Progenitor cell of endocrine pancreas (in vitro differentiated cells): Measurements from ENCODE around the gene DPP10. TPM values are rescaled to one million over a fixed set of nuclear protein-coding genes. Genes with fewer than 3 reads are reported as not detected.

Experiments
- DNase-seq: peaks from one replicate; pipeline ENCODE4 v3.0.0; 2021; ENCODE audit warnings: low spot score; ENCODE audit not compliant: unreplicated experiment
- H3K27ac Mint-ChIP-seq: 2 replicates; pipeline ENCODE4 v1.8.0; 2021; ENCODE audit warnings: mild to moderate bottlenecking, moderate library complexity, mixed read lengths
- H3K27me3 Mint-ChIP-seq: 2 replicates; pipeline ENCODE4 v1.8.0; 2021; ENCODE audit warnings: mixed read lengths
- H3K36me3 Mint-ChIP-seq: 2 replicates; pipeline ENCODE4 v1.8.0; 2022; ENCODE audit warnings: mixed read lengths; ENCODE audit not compliant: insufficient read depth
- H3K4me1 Mint-ChIP-seq: 2 replicates; pipeline ENCODE4 v1.8.0; 2021; ENCODE audit warnings: low read depth, mixed read lengths
- H3K4me3 Mint-ChIP-seq: 2 replicates; pipeline ENCODE4 v1.8.0; 2021; ENCODE audit warnings: low read depth, mild to moderate bottlenecking, moderate library complexity, mixed read lengths
- H3K9me3 Mint-ChIP-seq: 2 replicates; pipeline ENCODE4 v1.8.0; 2021; ENCODE audit warnings: low read depth, mixed read lengths
- total RNA-seq: library from RNA; stranded (reverse); gene quantifications from 2 replicates; pipeline ENCODE4 v1.2.1, GENCODE V29; 2021
- TF ChIP-seq, protein P1 (sequence below): fragments of 200-600 bp; sonication (generic); IDR thresholded peaks from one replicate; pipeline ENCODE4 v1.5.0; 2021; ENCODE audit warnings: antibody characterized with exemption, mild to moderate bottlenecking; ENCODE audit not compliant: unreplicated experiment

Gene DPP10
- total RNA-seq, 1 donor from 2014 or later: 44.6 TPM

DNA sequence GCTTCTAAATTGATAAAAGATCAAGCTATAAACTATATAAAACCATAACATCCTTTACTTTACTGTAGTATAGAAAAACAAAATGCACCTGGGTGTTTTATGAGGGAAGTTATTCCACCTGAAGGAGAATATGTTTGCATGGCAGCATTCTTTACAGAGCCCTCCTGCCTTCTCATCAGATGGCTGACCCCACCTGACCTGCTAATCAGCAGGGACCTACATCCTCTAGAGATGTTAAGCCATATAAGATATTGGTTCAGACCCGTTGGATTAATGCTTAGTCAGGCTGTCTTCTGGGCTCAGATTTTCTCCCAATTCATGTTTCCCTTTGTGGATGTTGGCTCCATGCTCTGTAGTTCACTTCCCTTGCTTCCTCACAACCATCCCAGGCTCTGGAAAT is 414.8 kb downstream of the DPP10 start:
- Mint-ChIP-seq H3K9me3 (no peaks in the 10 kb centered on the region), H3K4me1 (no peaks in the 10 kb centered on the region), H3K27me3 (no peaks in the 10 kb centered on the region), H3K36me3 (no peaks in the 10 kb centered on the region), H3K27ac (peak overlapping the region; percentile 42), H3K4me3 (no peak overlapping the region)
- TF ChIP-seq, protein P1, sequence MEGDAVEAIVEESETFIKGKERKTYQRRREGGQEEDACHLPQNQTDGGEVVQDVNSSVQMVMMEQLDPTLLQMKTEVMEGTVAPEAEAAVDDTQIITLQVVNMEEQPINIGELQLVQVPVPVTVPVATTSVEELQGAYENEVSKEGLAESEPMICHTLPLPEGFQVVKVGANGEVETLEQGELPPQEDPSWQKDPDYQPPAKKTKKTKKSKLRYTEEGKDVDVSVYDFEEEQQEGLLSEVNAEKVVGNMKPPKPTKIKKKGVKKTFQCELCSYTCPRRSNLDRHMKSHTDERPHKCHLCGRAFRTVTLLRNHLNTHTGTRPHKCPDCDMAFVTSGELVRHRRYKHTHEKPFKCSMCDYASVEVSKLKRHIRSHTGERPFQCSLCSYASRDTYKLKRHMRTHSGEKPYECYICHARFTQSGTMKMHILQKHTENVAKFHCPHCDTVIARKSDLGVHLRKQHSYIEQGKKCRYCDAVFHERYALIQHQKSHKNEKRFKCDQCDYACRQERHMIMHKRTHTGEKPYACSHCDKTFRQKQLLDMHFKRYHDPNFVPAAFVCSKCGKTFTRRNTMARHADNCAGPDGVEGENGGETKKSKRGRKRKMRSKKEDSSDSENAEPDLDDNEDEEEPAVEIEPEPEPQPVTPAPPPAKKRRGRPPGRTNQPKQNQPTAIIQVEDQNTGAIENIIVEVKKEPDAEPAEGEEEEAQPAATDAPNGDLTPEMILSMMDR: no peak
- DNase-seq: no peak

DNA sequence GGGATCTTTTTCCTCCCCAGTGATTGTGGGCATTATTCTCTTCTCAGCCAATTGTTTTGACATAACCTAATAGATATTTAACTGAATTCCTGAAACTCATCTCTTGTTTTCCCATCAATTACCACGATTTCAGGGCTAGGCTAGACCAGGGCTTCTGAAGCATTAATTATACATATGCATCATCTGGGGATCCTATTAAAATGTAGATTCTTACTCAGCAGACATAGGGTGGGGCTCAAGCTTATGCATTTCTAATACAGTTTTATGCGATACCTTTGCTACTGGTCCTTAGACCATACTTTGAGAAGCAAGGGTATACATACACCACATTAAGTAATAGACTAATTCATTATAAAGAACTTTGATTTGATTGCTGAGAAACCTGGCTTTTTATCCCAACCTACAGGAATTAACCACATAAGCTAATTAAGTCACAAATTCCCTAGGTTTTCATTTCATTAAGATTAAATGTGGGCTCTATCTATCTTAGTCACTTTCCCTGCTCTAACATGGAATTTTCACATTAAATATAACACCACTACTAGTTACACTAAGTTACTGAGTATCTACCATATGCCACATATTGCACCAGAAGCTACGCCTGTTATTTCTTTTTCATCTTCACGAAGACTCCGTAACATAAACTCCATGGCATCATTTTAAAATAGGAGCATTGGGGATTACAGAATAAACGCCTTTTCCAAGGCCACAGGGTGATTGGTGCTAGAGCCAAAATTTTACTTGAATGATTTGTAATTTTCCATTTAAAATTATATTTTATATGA is 417.5 kb downstream of the DPP10 start:
- TF ChIP-seq, protein P1: no peak
- Mint-ChIP-seq H3K4me3 (no peak overlapping the region), H3K27me3 (no peaks in the 10 kb centered on the region), H3K27ac (no peak overlapping the region), H3K9me3 (no peaks in the 10 kb centered on the region), H3K4me1 (no peaks in the 10 kb centered on the region), H3K36me3 (no peaks in the 10 kb centered on the region)
- no peak for DNase-seq

DNA sequence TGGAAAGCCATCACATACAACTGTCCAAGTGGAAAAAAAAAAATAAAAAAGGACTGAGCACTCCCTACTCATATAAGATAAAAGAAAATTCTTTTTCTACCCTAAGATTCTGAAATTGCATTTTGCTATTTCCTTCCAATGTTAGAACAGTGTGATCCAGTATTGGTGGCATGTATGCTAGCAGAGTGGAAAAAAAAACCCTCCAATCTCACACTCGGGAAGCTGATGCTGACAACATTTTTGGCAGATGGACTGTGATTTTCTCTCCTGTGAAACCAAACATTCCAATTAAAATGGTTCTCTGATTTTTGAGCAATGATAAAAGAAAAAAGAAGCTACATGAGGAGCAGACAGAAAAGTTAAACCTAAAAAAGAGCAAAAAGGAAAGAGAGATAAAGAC is 419.8 kb downstream of the DPP10 start:
- H3K4me1 Mint-ChIP-seq: no peaks in the 10 kb centered on the region
- TF ChIP-seq, protein P1: no peak

DNA sequence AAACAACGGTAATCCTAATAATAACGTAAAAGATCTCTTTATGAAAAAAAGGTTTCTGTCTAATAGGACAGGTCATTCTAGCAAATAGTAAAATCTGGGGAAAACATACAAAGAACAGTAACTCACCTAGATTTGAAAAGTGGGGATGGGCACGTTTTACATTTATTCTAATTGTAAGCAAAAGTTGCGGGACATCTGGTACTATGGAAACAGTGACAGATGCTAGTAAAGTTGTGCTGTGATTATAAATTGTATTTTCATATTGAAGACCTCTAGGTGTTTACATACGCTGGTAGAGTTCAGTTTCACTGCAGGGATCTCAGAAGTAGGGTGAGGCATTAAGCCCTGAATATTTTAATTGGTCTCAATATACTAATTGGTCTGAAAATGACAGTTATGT is 422.5 kb downstream of the DPP10 start:
- H3K36me3 Mint-ChIP-seq: no peaks in the 10 kb centered on the region
- H3K27me3 Mint-ChIP-seq: no peaks in the 10 kb centered on the region
- H3K4me1 Mint-ChIP-seq: no peaks in the 10 kb centered on the region
- H3K4me3 Mint-ChIP-seq: no peak overlapping the region
- H3K9me3 Mint-ChIP-seq: no peaks in the 10 kb centered on the region
- DNase-seq: no peak
- no peak overlapping the region for H3K27ac Mint-ChIP-seq
- TF ChIP-seq, protein P1: no peak

More for the DNA sequence above, 419.8 kb downstream of the DPP10 start:
- no peak for DNase-seq
- no peak overlapping the region for H3K27ac Mint-ChIP-seq
- H3K4me3 Mint-ChIP-seq: no peak overlapping the region
- no peaks in the 10 kb centered on the region for H3K36me3 Mint-ChIP-seq
- no peaks in the 10 kb centered on the region for H3K27me3 Mint-ChIP-seq
- H3K9me3 Mint-ChIP-seq: no peaks in the 10 kb centered on the region

DNA sequence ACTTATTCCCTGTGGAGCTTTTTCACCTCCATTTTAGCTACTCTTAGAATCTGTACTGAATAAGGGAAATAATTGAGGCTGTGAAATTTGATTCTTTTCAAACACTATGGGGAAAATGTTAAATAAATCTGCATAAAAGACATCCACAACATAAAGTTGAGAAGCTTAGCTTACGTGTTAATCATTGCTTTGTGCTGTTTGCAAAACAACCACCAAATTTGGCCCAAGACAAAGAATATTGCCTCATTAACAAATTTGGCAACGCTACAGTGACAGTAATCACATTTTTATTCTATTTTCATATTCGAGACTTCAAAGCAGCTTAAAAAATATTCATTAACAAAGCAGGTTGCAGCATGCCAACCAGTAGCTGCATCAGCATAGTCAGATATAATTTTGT is 437.6 kb downstream of the DPP10 start:
- Mint-ChIP-seq H3K4me1 (no peaks in the 10 kb centered on the region), H3K27me3 (no peaks in the 10 kb centered on the region), H3K27ac (no peak overlapping the region), H3K36me3 (no peaks in the 10 kb centered on the region), H3K9me3 (no peaks in the 10 kb centered on the region), H3K4me3 (no peak overlapping the region)
- no peak for DNase-seq
- TF ChIP-seq, protein P1: no peak
